Naive thymus-derived CD8-positive, alpha-beta T cell (primary cell): ENCODE results near the gene TNRC6C. TPM values are rescaled to one million over a fixed set of nuclear protein-coding genes. Genes with fewer than 3 reads are reported as not detected.
"Not testable (repeated sequence)": the region's sequence is repeated elsewhere in the genome, so short reads cannot be mapped to it uniquely, and the experiment has no call there.

Source experiments
- ATAC-seq, 2 donors: fragments of 150-1000 bp; cut with Tn5 transposase in 1 of 2; sonication (Bioruptor Pico), chemical (Tn5 transposase) in 1 of 2; 1 replicate in 1 of 2; 2 replicates in 1 of 2; pipeline ENCODE4 v1.10.0; 2021; ENCODE audit warnings: mild to moderate bottlenecking in 2 of 2, moderate library complexity in 2 of 2
- POLR2A ChIA-PET: fragments of 350-600 bp; sonication (Branson Sonifier 250); formaldehyde crosslinking; loops from one replicate; lab custom pipeline; 2021; ENCODE audit warnings: antibody characterized with exemption; lab: Charles Lee
- DNase-seq, 10 donors: peaks; one replicate each; pipeline versions ENCODE4 v3.0.0 to v3.0.0-alpha.2; 2020 to 2022
- H3K27ac Mint-ChIP-seq, 10 donors: one replicate each; pipeline ENCODE4 v1.8.0; 2020 to 2022; ENCODE audit warnings: mild to moderate bottlenecking in 10 of 10, mixed read lengths in 10 of 10, moderate library complexity in 4 of 10, inconsistent platforms in 1 of 10
- H3K27me3 Mint-ChIP-seq, 5 donors: one replicate each; pipeline ENCODE4 v1.8.0; 2021 to 2022; ENCODE audit warnings: mixed read lengths in 5 of 5
- H3K36me3 Mint-ChIP-seq, 3 donors: one replicate each; pipeline ENCODE4 v1.8.0; 2020 to 2022; ENCODE audit warnings: mixed read lengths in 3 of 3, mild to moderate bottlenecking in 2 of 3, inconsistent platforms in 1 of 3
- H3K4me1 Mint-ChIP-seq, 4 donors: one replicate each; pipeline ENCODE4 v1.8.0; 2021 to 2022; ENCODE audit warnings: mixed read lengths in 4 of 4
- H3K4me3 Mint-ChIP-seq, 10 donors: one replicate each; pipeline ENCODE4 v1.8.0; 2020 to 2022; ENCODE audit warnings: mild to moderate bottlenecking in 10 of 10, mixed read lengths in 10 of 10, moderate library complexity in 6 of 10, inconsistent platforms in 1 of 10
- H3K9me3 Mint-ChIP-seq, 9 donors: one replicate each; pipeline ENCODE4 v1.8.0; 2020 to 2022; ENCODE audit warnings: mixed read lengths in 9 of 9, mild to moderate bottlenecking in 3 of 9, inconsistent platforms in 1 of 9, moderate library complexity in 1 of 9
- polyA plus RNA-seq, 3 donors: library from polyadenylated mRNA; unstranded; fragments of 300-500 nt; fragmentation: Illumina TruSeq; gene quantifications; one replicate each; pipeline ENCODE4 v1.2.3, GENCODE V29; 2021
- total RNA-seq, 8 experiments: library from RNA in 2 of 8; stranded (reverse) in 2 of 8; gene quantifications; one replicate each; pipeline ENCODE4 v1.2.3 and lab custom pipeline; 2021 to 2026

Gene TNRC6C
- total and polyA plus RNA-seq, 5 experiments from 2014 or later, result 4.9 to 116 (median 8.6) TPM

DNA sequence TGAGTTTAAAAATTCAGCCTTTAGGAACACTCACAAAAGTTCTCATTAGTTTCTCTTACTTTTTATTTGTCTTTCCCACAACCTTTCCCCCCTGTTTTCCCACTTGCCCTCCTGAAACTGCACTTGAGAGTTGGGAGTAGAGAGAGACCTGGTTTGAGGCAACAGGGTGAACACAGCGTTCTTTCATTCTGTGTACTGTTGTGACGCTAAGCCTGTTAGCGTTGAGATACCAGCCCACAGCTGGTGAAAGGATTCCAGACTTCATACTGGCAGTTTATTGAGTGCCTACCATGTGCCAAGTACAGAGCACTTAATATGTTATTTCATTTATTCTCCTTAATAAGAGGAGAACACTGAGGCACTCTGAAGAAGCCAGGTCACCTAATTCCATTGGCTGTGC, 10.3 kb downstream of the TNRC6C start:
- no peak for ATAC-seq
- Mint-ChIP-seq H3K36me3 (peaks cover 0 to 13% (median 3%) of the 10 kb centered on the region in 3 donors), H3K4me3 (peak overlapping the region in 8 of 10 donors; percentile 12 to 72 (median 50)), H3K9me3 (no peaks in the 10 kb centered on the region), H3K4me1 (peaks cover 57 to 99% (median 93%) of the 10 kb centered on the region in 4 donors), H3K27me3 (no peaks in the 10 kb centered on the region), H3K27ac (peak overlapping the region in 2 of 10 donors; percentile 40 to 55)
- DNase-seq, result no peak
- POLR2A ChIA-PET, result interaction anchor here (1.3 kb wide), 1 partner anchor 24 kb away, joined by 4 read pairs; no protein-coding TSS in a partner anchor

DNA sequence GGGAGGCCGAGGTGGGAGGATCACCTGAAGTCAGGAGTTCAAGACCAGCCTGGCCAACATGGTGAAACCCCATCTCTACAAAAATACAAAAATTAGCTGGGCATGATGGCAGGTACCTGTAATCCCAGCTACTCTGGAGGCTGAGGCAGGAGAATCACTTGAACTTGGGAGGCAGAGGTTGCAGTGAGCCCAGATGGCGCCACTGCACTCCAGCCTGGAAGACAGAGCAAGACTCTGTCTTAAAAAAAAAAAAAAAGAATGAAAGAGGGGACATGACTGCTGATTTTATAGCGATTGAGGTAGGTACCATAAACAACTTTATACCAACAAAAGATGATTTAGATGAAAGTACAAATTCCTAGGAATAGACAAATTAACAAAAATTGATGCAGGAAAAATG, 13.8 kb downstream of the TNRC6C start:
- not testable (repeated sequence) for DNase-seq, H3K27me3 Mint-ChIP-seq, H3K9me3 Mint-ChIP-seq, ATAC-seq
- H3K4me3 Mint-ChIP-seq, result peak overlapping the region in 6 of 10 donors; percentile 0 to 52 (median 34)
- H3K36me3 Mint-ChIP-seq, result peaks cover 0 to 15% (median 3%) of the 10 kb centered on the region in 3 donors
- peak overlapping the region in 2 of 10 donors; percentile 53 to 73 for H3K27ac Mint-ChIP-seq
- peaks cover 39 to 93% (median 87%) of the 10 kb centered on the region in 4 donors for H3K4me1 Mint-ChIP-seq
- POLR2A ChIA-PET, result interaction anchor here (0.7 to 2.1 kb wide), 2 partner anchors 14 to 843 kb away, joined by 3 to 12 read pairs; partner anchors contain the start of gene TNRC6C

DNA sequence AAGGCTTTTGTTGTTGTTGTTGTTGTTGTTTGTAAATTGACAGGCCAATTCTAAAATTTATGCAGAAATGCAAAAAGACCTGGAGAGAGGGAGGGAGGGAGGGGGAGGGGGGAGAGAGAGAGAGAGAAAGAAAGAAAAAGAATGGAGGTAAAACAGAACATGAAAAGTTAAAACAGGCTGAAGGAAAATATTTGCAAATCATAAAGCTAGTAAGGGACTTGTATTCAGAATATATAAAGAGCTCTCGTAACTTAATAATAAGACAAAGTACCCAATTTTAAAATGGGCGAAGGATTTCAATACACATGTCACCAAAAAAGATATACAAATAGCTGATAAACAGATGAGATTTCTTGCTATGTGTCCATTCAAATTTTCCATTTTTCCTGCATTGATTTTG, 15.4 kb downstream of the TNRC6C start:
- Mint-ChIP-seq H3K27me3 (no peaks in the 10 kb centered on the region), H3K36me3 (peaks cover 0 to 20% (median 3%) of the 10 kb centered on the region in 3 donors), H3K27ac (peak overlapping the region in 6 of 10 donors; percentile 15 to 84 (median 66)), H3K4me3 (peak overlapping the region in 7 of 10 donors; percentile 15 to 60 (median 35)), H3K4me1 (peaks cover 38 to 89% (median 82%) of the 10 kb centered on the region in 4 donors), H3K9me3 (no peaks in the 10 kb centered on the region)
- DNase-seq (no peak), ATAC-seq (no peak)
- POLR2A ChIA-PET, result interaction anchor here (0.6 kb wide), 1 partner anchor 16 kb away, joined by 3 read pairs; the partner anchor contains the start of gene TNRC6C

DNA sequence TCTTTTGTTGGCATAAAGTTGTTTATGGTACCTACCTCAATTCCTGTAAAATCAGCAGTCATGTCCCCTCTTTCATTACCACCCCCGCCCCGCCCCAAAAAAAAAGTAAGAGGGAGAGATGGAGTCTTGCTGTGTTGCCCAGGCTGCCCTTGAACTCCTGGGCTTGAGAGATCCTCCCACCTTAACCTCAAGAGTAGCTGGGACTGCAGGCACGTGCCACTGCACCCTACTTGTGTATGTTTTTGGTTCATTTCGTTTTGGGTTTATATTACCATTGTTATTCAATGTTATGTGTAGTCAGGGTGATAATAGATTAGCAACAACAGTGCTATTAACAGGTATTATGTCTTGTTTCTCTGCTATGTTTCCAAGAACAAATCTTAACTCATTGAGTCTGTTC, 15.9 kb downstream of the TNRC6C start:
- H3K4me3 Mint-ChIP-seq, result peak overlapping the region in 6 of 10 donors; percentile 15 to 59 (median 36)

DNA sequence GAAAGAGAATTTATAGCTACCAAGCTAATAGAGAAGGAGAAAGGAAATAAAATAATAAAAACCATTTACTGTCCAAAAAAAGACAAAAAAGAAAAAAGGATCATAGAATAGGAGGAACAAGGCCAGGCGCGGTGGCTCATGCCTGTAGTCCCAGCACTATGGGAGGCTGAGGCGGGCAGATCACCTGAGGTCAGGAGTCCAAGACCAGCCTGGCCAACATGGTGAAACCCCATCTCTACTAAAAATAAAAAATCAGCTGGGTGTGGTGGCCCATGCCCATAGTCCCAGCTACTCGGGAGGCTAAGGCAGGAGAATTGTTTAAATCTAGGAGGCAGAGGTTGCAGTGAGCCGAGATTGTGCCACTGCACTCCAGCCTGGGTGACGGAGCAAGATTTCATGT, 23.9 kb downstream of the TNRC6C start:
- not testable (repeated sequence) for H3K27me3 Mint-ChIP-seq, DNase-seq, ATAC-seq
- POLR2A ChIA-PET, result interaction anchor here (1.1 to 4.5 kb wide), 2 partner anchors 22 to 24 kb away, joined by 3 to 20 read pairs; partner anchors contain the start of gene TNRC6C
- Mint-ChIP-seq H3K27ac (peak overlapping the region in 4 of 10 donors; percentile 10 to 57 (median 40)), H3K4me1 (peaks cover 33 to 70% (median 63%) of the 10 kb centered on the region in 4 donors), H3K4me3 (peak overlapping the region in 2 of 10 donors; percentile 3 to 43), H3K9me3 (peaks cover 0 to 11% (median 0%) of the 10 kb centered on the region in 9 donors), H3K36me3 (peaks cover 8 to 26% (median 12%) of the 10 kb centered on the region in 3 donors)

More for the DNA sequence above, 15.9 kb downstream of the TNRC6C start:
- H3K36me3 Mint-ChIP-seq, result peaks cover 1 to 22% (median 3%) of the 10 kb centered on the region in 3 donors
- peak; percentile 72 to 82 for ATAC-seq
- H3K9me3 Mint-ChIP-seq, result no peaks in the 10 kb centered on the region
- peak overlapping the region in 6 of 10 donors; percentile 12 to 74 (median 48) for H3K27ac Mint-ChIP-seq
- no peaks in the 10 kb centered on the region for H3K27me3 Mint-ChIP-seq
- POLR2A ChIA-PET, result interaction anchor here (0.6 kb wide), 2 partner anchors 11 to 16 kb away, joined by 3 read pairs; partner anchors contain the start of gene TNRC6C
- peak in 1 of 10 donors; percentile 35 for DNase-seq
- peaks cover 40 to 89% (median 82%) of the 10 kb centered on the region in 4 donors for H3K4me1 Mint-ChIP-seq

DNA sequence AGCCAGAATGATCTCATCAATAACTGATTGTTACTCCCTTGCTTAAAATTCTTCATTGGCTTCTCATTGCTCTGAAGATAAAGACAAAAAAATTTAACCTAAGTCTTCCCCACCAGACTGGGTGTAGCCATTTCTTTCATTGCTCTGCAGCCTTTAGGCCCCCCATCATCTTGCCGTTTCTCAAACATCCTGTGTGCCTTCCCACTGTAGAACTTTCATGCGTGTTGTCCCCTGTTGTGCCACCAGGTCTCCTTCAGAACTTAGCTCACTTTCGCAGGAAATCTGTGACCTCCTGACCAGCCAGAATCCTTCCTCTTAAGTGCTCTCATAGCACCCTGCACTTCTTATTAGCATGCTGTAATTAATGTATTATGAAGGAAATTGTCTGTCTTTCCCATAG, 31.8 kb downstream of the TNRC6C start:
- Mint-ChIP-seq H3K27me3 (no peaks in the 10 kb centered on the region), H3K27ac (peak overlapping the region; percentile 7 to 78 (median 44)), H3K4me3 (peak overlapping the region in 7 of 10 donors; percentile 1 to 64 (median 24)), H3K4me1 (peaks cover 42 to 76% (median 62%) of the 10 kb centered on the region in 4 donors), H3K36me3 (peaks cover 0 to 22% (median 0%) of the 10 kb centered on the region in 3 donors), H3K9me3 (no peaks in the 10 kb centered on the region)
- ATAC-seq (peak; percentile 59 to 71), DNase-seq (peak in 2 of 10 donors; percentile 20 to 25)
- POLR2A ChIA-PET, result interaction anchor here (1.2 kb wide), 1 partner anchor 32 kb away, joined by 5 read pairs; the partner anchor contains the start of gene TNRC6C

DNA sequence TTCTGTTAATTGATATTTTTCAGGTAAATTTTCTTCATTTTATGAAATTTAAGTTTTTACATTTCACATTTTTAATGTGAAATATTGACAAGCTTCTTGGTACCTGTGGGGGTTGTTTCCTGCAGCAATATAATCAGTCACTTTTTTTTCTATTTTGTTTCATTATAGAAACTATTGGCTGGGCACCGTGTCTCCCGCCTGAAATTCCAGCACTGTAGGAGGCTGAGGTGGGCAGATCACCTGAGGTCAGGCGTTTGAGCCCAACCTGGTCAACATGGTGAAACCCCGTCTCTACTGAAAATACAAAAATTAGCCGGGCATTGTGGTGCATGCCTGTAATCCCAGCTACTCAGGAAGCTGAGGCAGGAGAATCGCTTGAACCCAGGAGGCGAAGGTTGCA, 35.2 kb downstream of the TNRC6C start:
- H3K4me3 Mint-ChIP-seq, result peak overlapping the region in 1 of 10 donors; percentile 16
- not testable (repeated sequence) for H3K9me3 Mint-ChIP-seq, ATAC-seq, DNase-seq, H3K27me3 Mint-ChIP-seq
- H3K36me3 Mint-ChIP-seq, result peaks cover 0 to 36% (median 0%) of the 10 kb centered on the region in 3 donors
- POLR2A ChIA-PET, result interaction anchor here (0.8 kb wide), 1 partner anchor 35 kb away, joined by 3 read pairs; the partner anchor contains the start of gene TNRC6C
- peaks cover 49 to 85% (median 76%) of the 10 kb centered on the region in 4 donors for H3K4me1 Mint-ChIP-seq
- peak overlapping the region in 5 of 10 donors; percentile 23 to 60 (median 23) for H3K27ac Mint-ChIP-seq

DNA sequence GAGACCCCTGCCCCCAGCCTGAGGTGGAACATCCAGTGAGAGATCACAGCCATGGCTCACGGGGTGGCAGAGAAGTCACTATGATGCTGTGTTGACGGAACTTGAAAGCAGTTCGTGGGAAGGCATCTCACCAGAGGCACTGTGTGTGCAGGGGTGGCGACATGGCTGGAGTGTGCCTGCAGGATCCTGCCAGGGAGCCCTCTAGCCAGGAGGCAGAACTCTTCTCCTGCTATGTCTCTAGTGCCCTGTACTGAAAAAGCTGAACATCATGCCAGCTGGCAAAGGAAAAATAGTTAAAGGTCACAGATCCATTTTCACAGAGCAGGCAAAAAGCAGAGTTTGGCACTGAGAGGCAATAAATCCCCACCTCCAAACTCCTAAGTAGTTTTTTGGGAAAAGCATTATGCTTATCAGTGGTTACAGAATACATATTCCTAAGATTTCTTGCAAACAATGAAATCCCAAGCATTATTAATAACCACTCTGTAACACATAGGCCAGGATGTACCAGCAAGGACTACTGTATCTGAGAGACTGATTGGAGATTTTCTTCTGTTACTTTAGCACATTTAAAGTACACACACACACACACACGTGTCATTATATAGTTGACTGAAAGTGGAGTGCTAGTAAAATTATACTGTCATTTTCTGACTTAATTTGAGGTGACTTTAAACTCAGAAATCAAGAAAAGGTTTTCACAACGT, 36.8 kb downstream of the TNRC6C start:
- Mint-ChIP-seq H3K27ac (peak overlapping the region; percentile 72 to 91 (median 88)), H3K27me3 (no peaks in the 10 kb centered on the region), H3K9me3 (no peaks in the 10 kb centered on the region), H3K4me3 (peak overlapping the region in 8 of 10 donors; percentile 1 to 74 (median 59)), H3K4me1 (peaks cover 43 to 84% (median 75%) of the 10 kb centered on the region in 4 donors), H3K36me3 (peaks cover 0 to 39% (median 0%) of the 10 kb centered on the region in 3 donors)
- peak in 5 of 10 donors; percentile 6 to 29 (median 19) for DNase-seq
- POLR2A ChIA-PET, result interaction anchor here (1.1 kb wide), 1 partner anchor 9 kb away, joined by 3 read pairs; no protein-coding TSS in a partner anchor
- ATAC-seq, result peak; percentile 77 to 82

DNA sequence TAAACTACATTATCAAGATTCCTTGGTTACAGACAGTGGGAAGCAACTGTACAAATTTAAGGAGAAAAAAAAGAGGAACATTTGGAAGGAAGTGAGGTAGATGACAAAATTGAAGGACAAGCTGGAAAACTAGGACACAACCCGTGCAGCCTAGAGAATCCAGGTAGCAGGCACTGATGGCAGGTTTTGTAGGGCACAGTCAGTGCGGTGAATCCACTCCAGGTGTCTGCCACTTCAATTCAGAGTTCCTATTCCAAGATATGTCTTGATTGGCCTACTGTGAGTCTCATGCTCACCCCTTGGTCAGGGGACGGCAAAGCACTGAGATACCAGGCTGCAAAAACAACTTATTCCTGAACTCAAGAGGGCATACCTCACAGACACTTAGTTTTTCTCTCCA, 37.8 kb downstream of the TNRC6C start:
- Mint-ChIP-seq H3K4me1 (peaks cover 41 to 84% (median 75%) of the 10 kb centered on the region in 4 donors), H3K27me3 (no peaks in the 10 kb centered on the region), H3K36me3 (peaks cover 0 to 38% (median 0%) of the 10 kb centered on the region in 3 donors), H3K27ac (peak overlapping the region in 8 of 10 donors; percentile 13 to 92 (median 62)), H3K4me3 (peak overlapping the region in 1 of 10 donors; percentile 18), H3K9me3 (no peaks in the 10 kb centered on the region)
- no peak for ATAC-seq
- POLR2A ChIA-PET, result no interaction called here
- DNase-seq, result no peak

DNA sequence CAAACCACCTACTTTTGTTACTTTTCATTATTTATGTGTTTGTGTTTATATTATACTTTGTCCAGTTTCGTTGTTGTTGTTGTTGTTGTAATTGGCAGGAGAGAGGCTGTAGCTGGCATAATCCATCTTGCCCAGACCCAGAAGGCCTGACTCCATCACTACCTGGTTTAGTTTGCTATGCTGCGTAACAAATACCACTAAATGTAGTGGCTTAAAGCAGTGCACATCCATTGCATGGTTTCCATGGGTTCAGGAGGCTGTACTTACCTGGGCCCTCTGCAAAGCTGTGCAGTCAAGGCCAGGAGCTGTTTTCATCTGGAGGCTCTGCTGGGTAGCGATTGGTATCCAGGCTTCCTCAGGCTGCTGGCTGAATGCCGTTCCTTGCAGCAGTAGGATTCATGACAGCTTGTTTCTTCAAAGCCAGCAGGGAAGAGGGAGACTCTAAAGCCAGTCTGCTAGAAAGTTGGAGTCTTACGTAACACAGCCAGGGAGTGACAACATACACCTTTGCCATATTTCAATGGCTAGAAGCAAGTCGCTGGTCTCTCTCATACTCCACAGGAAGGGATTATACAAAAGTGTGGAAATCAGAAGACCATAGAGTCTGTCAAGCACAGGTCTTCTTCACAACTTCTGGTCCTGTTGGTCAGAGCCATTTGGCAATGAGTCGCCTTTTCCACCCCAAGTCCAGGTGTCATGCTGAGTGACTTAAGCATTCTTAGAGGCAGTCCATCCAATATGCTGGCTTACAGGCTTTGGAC, 41.1 kb downstream of the TNRC6C start:
- peak overlapping the region in 6 of 10 donors; percentile 0 to 48 (median 22) for H3K4me3 Mint-ChIP-seq
- POLR2A ChIA-PET, result interaction anchor here (0.9 to 1.1 kb wide), 2 partner anchors 11 to 41 kb away, joined by 3 to 4 read pairs; partner anchors contain the start of gene TNRC6C
- H3K9me3 Mint-ChIP-seq, result no peaks in the 10 kb centered on the region
- no peaks in the 10 kb centered on the region for H3K27me3 Mint-ChIP-seq
- peaks cover 0 to 43% (median 6%) of the 10 kb centered on the region in 3 donors for H3K36me3 Mint-ChIP-seq
- H3K27ac Mint-ChIP-seq, result peak overlapping the region in 8 of 10 donors; percentile 17 to 78 (median 52)
- H3K4me1 Mint-ChIP-seq, result peaks cover 53 to 92% (median 86%) of the 10 kb centered on the region in 4 donors
- ATAC-seq (no peak), DNase-seq (no peak)

DNA sequence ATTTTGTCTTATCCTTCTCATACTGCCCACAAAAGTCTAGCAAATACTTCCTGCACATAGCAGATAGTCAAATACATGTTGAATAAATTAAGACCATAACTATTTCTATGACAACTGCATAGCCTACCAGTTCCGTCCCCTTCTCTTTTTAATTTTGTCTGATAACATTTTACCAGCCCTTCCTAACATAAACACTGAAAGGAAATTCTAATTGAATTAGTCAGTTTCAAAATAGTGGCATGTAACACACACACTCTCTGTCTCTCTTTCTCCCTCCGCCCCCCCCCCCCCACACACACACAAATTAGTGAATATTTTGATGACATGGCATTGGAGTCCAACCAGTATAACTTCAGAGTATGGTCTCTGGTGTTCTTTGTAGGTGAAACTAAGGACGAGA, 41.8 kb downstream of the TNRC6C start:
- no peaks in the 10 kb centered on the region for H3K9me3 Mint-ChIP-seq
- peaks cover 46 to 84% (median 79%) of the 10 kb centered on the region in 4 donors for H3K4me1 Mint-ChIP-seq
- H3K27ac Mint-ChIP-seq, result peak overlapping the region in 4 of 10 donors; percentile 30 to 77 (median 44)
- no peaks in the 10 kb centered on the region for H3K27me3 Mint-ChIP-seq
- POLR2A ChIA-PET, result no interaction called here
- H3K4me3 Mint-ChIP-seq, result peak overlapping the region in 2 of 10 donors; percentile 9 to 38
- peaks cover 0 to 45% (median 9%) of the 10 kb centered on the region in 3 donors for H3K36me3 Mint-ChIP-seq
- no peak for ATAC-seq
- no peak for DNase-seq
